NCI-H460 (cell line): ENCODE measurements around the gene CADM3. TPM values are rescaled to one million over a fixed set of nuclear protein-coding genes. Genes with fewer than 3 reads are reported as not detected.

ENCODE experiments used
- DNase-seq: peaks from one replicate; pipeline ENCODE4 v3.0.0-alpha.2; 2016; ENCODE audit warnings: low read depth; ENCODE audit errors: extremely low read depth
- small RNA-seq, 2 experiments: library from RNA; depleted of rRNA; stranded (forward); fragments of <200 nt; gene quantifications; one replicate each; pipeline ENCODE3, GENCODE V24; 2014
- total RNA-seq: library from RNA; depleted of rRNA; stranded (reverse); fragments of >200 nt; shearing (Covaris generic); gene quantifications from 2 replicates; pipeline ENCODE4 v1.2.3, GENCODE V29; 2014; rRNA removed

Gene CADM3
- total RNA-seq, 1 experiment from 2014 or later = not detected

DNA sequence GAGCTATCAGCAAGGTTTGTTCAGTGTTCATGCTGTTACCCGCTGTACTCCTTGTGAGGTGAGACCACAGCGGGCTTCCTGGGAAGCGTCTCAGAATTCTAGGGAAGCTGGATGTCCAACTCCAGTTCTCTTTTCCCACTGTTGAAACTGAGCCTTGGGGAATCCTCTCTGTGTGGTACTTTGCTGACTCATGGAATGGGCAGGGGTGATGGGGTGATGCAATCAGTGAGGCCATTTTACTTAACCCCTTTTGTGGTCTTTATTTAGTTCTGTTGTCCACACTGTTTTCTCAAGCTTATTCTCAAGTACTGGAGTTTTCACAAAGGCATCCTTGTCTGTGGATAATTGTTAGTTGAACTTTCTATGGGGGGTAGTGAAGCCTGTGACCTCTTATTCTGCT lies 75.9 kb downstream of the CADM3 start:
- DNase-seq = no peak

- no peak for DNase-seq
Observed at GRCh38 chr1:159248311-159248710, 76.9 kb downstream of the CADM3 start.

DNA sequence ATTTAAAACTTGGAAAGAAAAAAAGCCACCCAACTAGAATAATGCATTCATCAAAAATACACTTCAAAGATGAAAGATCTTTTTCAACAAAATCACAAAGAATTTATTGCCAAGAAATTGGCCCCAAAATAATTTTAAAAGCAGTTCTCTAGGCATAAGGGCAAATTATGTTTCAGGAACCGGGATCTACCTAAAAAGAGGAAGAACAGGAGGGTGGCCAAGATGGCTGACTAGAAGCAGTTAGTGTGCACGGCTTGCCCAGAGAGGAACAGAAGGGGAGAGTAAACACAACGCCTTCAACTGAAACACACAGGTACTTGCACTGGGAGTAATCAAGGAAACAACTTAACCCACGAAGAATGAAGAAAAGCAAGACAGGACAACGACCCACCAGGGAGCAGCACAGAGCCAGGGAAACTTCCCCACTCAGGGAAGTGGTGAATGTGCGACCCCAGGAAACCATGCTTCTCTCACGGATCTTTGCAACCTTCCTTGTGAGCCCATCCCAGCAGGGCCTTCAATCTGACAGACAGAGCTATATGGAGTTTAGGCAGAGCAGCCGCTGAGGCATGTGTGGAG lies 79.3 kb downstream of the CADM3 start:
- DNase-seq = no peak

Small RNA genes within 50 kb of the gene (small RNA-seq; reads per million reads assigned to genes)
- 0 reads per million in 2 experiments for gene RNA5SP60

Other genes with a start within 250 kb of the CADM3 start
- gene PYHIN1, start 240.1 kb upstream of the CADM3 start, total RNA-seq = not detected in 2 replicates
- gene IFI16, start 161.7 kb upstream of the CADM3 start, total RNA-seq = 46.6 and 65.7 TPM in 2 replicates
- gene AIM2, start 94.8 kb upstream of the CADM3 start, total RNA-seq = not detected in 2 replicates
- gene ACKR1, start 33.3 kb downstream of the CADM3 start, total RNA-seq = not detected in 2 replicates
- gene FCER1A, start 130.7 kb downstream of the CADM3 start, total RNA-seq = 0.15 TPM in 1 of 2 replicates, not detected in the other